AML-193 (cell line): Measurements from ENCODE around the gene PRPF40B.

ENCODE experiments used
- DNase-seq, 2 experiments: peaks; one replicate each; lab custom pipeline; 2025; lab: John Stamatoyannopoulos, UW

Gene PRPF40B

DNA sequence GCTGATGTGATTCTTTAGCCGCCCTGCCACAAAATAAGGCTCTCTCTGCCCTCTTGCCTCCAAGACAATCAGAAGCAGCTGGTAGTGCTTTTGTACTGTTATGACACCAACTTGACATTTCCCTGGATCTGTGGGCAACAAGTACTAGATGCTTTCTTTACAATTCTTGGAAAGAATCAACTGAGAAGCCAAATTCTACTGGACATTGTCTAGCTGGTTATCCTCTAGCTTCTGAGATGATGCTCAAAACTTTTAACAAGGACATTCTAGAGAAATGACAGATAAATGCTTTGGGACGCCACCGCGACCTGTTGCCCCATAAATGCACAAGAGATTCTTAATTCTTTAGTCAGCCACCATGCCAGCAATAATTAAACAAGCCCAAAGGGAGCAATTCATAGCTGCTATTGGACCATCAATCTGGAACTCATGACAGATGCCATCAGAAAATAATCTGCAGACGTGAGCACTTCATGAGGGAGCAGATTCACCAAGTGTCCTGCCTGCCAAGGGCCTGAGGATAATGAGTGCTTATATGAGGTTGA lies 61.0 kb downstream of the PRPF40B start:
- no peak for DNase-seq

DNA sequence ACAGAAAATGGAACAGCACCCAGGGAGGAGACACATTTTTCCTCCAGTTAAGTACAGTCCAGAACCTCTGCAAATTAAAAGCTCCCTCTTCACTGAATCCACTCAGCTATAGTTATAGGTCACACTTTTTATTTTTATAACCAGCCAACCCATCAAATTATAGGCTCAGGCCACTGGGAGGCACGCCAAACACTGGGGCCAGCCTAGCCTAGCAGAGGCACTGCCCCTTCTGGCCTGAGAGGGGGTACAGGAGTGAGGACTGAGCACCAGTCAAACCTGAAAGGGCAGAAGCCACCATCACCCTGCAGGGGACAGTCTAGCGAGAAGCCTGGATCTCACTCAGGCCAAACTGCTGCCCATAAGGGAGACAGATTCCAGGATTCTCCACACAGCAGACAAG lies 64.6 kb downstream of the PRPF40B start:
- no peak for DNase-seq

DNA sequence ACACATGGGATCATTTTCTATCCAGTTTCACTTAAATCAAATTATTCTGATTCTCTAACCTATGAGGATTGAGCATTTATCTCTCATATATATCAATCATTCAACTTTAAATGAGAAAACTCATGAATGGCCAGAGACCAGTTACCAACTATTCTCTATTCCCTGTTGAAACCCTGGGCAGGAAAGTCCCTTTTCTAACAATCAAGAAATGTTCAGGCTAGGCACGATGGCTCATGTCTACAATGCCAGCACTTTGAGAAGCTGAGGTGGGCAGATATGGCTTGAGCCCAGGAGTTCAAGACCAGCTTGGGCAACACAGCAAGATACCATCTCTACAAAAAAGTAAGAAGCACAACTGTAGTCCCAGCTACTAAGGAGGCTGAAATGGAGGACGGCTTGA lies 65.9 kb downstream of the PRPF40B start:
- DNase-seq = no peak

DNA sequence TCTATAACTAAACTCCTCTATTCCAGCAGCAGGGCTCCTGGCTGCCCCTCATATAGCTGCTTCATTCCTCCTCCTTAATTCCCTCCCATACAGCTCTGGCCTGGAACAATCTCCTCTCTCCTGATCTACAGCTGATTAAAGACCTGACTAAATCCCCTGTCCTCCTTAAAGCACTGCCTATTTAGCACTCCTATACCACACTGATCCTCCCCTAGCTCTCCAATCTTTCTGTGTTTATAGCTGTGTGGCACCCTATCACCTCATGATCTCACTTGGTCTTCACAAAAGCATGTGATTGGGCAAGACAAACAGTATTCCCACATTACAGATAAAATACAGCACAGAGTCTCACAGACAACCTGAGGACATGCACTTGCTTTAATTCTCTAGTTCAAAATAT lies 66.4 kb downstream of the PRPF40B start:
- DNase-seq = no peak

DNA sequence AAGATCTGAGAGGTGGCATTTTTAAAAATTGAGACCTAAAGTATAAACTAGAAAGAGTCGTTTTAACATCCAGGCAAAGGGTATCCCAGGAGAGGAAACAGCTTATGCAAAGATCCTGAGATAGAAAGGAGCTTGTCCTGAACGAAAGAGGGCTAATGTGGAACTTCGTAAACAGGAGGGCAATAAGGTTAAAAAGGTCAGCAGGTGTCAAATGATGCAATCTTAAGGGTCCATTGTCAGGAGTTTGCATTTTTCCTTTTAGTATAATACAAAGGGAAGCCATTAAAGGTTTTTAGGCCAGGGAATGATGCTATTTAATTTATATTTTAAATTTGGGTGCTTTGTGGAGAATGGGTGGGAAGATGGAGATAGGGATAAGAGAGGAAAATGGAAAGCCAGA lies 69.5 kb downstream of the PRPF40B start:
- DNase-seq = no peak

DNA sequence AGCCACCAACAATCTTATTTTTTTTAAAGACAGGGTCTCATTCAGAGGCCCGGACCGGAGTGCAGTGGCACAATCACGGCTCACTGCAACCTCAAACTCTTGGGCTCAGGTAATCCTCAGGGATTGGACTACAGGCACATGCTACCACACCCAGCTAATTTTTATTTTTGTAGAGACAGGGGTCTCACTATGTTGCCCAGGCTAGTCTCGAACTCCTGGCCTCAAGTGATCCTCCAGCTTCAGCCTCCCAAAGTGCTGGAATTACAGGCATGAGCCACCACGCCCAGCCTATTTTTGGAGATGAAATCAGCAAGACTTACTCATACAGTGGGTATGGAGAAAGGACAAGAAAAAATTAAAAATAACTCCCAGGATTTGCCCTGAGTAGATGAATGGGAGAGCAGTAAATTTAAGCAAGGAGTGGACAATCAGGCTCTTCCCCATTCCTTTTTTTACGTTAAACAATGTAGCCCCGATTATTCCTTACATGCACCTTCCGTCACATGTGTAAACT lies 70.6 kb downstream of the PRPF40B start:
- no peak for DNase-seq
